Activated naive CD8-positive, alpha-beta T cell treated with anti-CD3 and anti-CD28 coated beads, Interleukin-2, amount 10 ng/mL, durations not matched to agents 7 days and 5 days (primary cell): Measurements from ENCODE around the gene LRRC73. TPM values are rescaled to one million over a fixed set of nuclear protein-coding genes. Genes with fewer than 3 reads are reported as not detected.

ENCODE experiments used
- ATAC-seq: fragments of 150-1000 bp; cut with Tn5 transposase; one replicate; pipeline ENCODE4 v1.10.0; 2021; ENCODE audit warnings: low read depth, moderate library complexity
- POLR2A ChIA-PET: fragments of 350-600 bp; sonication (Branson Sonifier 250); formaldehyde crosslinking; loops from one replicate; lab custom pipeline; 2021; ENCODE audit warnings: antibody characterized with exemption; lab: Charles Lee
- DNase-seq: peaks from one replicate; pipeline ENCODE4 v3.0.0; 2021
- H3K27ac Mint-ChIP-seq: one replicate; pipeline ENCODE4 v1.8.0; 2022; ENCODE audit warnings: mild to moderate bottlenecking, mixed read lengths
- H3K27me3 Mint-ChIP-seq: one replicate; pipeline ENCODE4 v1.8.0; 2022; ENCODE audit warnings: mild to moderate bottlenecking, moderate library complexity, mixed read lengths
- H3K36me3 Mint-ChIP-seq: one replicate; pipeline ENCODE4 v1.8.0; 2021; ENCODE audit warnings: mild to moderate bottlenecking, mixed read lengths
- H3K4me1 Mint-ChIP-seq: one replicate; pipeline ENCODE4 v1.8.0; 2021; ENCODE audit warnings: mixed read lengths
- H3K4me3 Mint-ChIP-seq: one replicate; pipeline ENCODE4 v1.8.0; 2022; ENCODE audit warnings: mild to moderate bottlenecking, moderate library complexity, mixed read lengths
- H3K9me3 Mint-ChIP-seq: one replicate; pipeline ENCODE4 v1.8.0; 2021; ENCODE audit warnings: mixed read lengths
- total RNA-seq, 2 experiments: library from RNA; stranded (reverse); gene quantifications; one replicate each; pipeline ENCODE4 v1.2.3, GENCODE V29; 2021

LRRC73 gene
- total RNA-seq, 2 experiments from 2014 or later: 0.33 to 0.37 TPM

DNA sequence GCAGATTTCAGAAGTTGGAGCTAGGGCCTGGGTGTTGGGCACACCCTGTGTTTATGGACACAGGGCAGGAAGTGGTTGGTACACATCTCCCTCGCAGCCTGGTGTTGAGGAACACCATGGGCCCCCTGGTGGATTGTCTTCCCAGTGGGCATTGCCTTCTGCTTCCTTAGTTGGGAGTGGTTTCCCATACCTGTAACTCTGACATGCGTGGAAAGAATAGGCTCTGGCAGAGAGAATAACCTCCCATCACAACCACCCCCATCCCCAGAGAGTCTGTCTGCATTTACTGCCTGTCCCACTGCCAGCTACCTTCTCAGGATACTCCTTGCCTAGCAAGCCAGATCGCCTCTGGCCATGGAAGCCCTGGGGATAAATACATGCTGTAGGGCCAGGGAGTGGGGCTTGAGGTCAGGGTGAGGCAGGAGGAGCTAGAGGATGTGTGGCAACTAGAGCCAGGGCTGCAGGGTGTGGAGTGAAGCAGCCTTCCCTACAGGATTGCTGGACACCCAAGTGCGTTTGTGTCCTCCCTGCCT, 14.7 kb downstream of the LRRC73 start:
- peaks cover 1% of the 10 kb centered on the region for H3K36me3 Mint-ChIP-seq
- DNase-seq (no peak), ATAC-seq (peak; percentile 66)
- POLR2A ChIA-PET: interaction anchor here (1.3 to 1.5 kb wide), 2 partner anchors 18 to 59 kb away, joined by 3 to 6 read pairs; partner anchors contain the start of gene TJAP1
- H3K9me3 Mint-ChIP-seq: no peaks in the 10 kb centered on the region
- H3K27ac Mint-ChIP-seq: peak overlapping the region; percentile 60
- peaks cover 7% of the 10 kb centered on the region for H3K4me1 Mint-ChIP-seq
- no peaks in the 10 kb centered on the region for H3K27me3 Mint-ChIP-seq
- no peak overlapping the region for H3K4me3 Mint-ChIP-seq

DNA sequence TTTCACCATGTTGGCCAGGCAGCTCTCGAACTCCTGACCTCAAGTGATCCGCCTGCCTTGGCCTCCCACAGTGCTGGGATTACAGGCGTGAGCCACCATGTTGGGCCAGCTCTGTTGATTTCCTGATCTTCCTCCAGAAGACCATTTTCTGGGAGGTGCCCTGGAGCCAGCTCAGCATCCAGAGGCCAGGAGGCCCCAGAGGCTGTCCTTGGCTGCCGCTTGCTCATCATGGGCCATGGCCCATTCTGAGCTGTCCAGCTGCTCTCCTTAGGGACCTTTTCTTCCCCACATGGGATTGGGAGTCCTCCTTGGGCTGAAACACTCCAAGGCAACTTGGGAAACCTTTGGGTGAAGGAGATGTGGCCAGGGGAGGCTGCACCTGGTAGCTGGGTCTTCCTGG, 15.4 kb downstream of the LRRC73 start:
- Mint-ChIP-seq H3K36me3 (peaks cover 4% of the 10 kb centered on the region), H3K4me1 (peaks cover 9% of the 10 kb centered on the region), H3K27ac (no peak overlapping the region), H3K9me3 (no peaks in the 10 kb centered on the region), H3K4me3 (no peak overlapping the region), H3K27me3 (no peaks in the 10 kb centered on the region)
- POLR2A ChIA-PET: interaction anchor here (1.5 kb wide), 1 partner anchor 58 kb away, joined by 6 read pairs; no protein-coding TSS in a partner anchor
- ATAC-seq (no peak), DNase-seq (no peak)

DNA sequence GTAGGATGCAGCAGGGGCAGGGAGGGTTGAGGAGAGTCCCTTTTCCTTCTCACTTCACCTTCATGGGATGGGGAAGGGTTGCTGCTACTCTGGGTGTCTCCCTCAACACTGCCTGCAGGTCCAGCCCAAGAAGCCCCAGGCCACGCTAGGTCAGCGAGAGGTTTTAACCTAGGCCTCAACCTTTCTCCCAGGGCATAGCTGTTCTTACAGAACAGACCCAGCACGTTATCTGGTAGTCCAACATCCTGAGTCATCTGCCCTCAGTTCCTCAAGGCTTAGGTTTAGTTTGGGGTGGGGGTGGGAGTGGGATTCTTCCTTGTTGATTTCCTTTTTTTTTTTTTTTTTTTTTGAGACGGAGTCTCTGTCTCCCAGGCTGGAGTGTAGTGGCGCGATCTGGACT, 15.8 kb downstream of the LRRC73 start:
- H3K36me3 Mint-ChIP-seq: peaks cover 4% of the 10 kb centered on the region
- POLR2A ChIA-PET: interaction anchor here (1.5 kb wide), 1 partner anchor 58 kb away, joined by 6 read pairs; no protein-coding TSS in a partner anchor
- H3K27ac Mint-ChIP-seq: no peak overlapping the region
- ATAC-seq (no peak), DNase-seq (no peak)
- H3K4me3 Mint-ChIP-seq: no peak overlapping the region
- no peaks in the 10 kb centered on the region for H3K9me3 Mint-ChIP-seq
- peaks cover 9% of the 10 kb centered on the region for H3K4me1 Mint-ChIP-seq
- H3K27me3 Mint-ChIP-seq: no peaks in the 10 kb centered on the region

DNA sequence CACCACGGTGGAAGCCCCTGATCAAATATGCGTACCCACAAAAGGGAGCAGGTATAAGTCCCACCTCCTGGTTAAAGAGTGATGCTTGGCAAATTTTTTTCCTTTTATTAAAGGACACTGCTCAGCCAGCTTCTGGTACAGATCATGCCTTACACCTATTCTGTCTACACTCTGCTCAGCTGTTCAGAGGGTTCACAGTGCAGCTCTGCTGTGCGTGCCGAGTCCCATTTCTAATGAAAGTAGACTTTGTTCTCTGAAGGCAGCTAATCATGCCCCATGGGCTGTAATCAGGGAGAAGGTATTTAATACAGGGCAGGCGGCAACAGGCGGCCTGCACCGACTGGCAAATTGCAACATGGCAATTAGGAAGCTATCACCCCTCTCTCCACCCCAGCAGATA, 16.3 kb downstream of the LRRC73 start:
- Mint-ChIP-seq H3K9me3 (no peaks in the 10 kb centered on the region), H3K27me3 (no peaks in the 10 kb centered on the region), H3K36me3 (peaks cover 4% of the 10 kb centered on the region), H3K4me1 (peaks cover 9% of the 10 kb centered on the region), H3K4me3 (no peak overlapping the region), H3K27ac (no peak overlapping the region)
- POLR2A ChIA-PET: no interaction called here
- no peak for ATAC-seq
- no peak for DNase-seq

DNA sequence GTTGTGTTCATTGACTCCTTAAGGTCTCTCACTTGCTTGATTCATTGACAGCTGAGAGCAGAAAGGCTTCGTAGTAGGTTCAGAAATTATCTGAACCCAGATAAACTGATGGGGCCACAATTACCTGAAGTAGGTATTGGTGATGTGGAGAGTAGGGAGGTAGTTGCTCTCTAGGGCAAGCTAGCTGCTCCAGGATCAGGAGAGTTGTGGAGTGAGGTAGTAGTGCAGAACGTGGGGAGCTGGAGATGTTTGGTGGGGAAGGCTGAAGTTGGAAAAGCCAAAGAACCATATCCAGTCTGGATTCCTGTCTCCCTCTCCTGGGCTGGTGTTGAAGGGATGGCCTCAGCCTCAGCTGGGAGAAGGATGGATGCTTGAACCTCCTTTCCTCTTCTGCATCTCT, 16.9 kb downstream of the LRRC73 start:
- POLR2A ChIA-PET: interaction anchor here (0.6 kb wide), 1 partner anchor 15 kb away, joined by 3 read pairs; no protein-coding TSS in a partner anchor
- Mint-ChIP-seq H3K9me3 (no peaks in the 10 kb centered on the region), H3K27ac (no peak overlapping the region), H3K36me3 (peaks cover 4% of the 10 kb centered on the region), H3K27me3 (no peaks in the 10 kb centered on the region), H3K4me3 (no peak overlapping the region), H3K4me1 (peaks cover 9% of the 10 kb centered on the region)
- no peak for ATAC-seq
- no peak for DNase-seq

DNA sequence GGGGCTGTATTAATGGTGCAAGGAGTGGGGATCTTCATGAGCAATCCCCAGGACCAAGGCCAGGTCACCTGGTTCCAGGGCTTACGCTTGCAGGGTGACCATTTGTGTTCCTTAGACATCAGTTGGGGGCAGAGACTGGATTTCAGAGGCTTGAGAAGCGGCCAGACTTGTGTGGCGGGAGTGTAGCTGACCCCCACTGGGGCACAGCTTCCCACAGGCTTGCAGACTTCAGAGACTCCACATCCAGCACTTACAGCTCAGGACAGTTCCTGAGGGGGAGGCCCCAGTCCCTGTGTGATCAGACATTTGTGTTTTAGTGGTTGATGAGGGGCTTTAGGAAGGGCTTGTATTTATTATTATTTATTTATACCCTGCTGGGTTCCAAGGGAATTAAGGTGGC, 17.5 kb downstream of the LRRC73 start:
- Mint-ChIP-seq H3K27me3 (no peaks in the 10 kb centered on the region), H3K36me3 (peaks cover 4% of the 10 kb centered on the region), H3K4me3 (no peak overlapping the region), H3K27ac (no peak overlapping the region), H3K4me1 (peaks cover 9% of the 10 kb centered on the region), H3K9me3 (no peaks in the 10 kb centered on the region)
- DNase-seq: no peak
- POLR2A ChIA-PET: interaction anchor here (0.6 kb wide), 1 partner anchor 15 kb away, joined by 3 read pairs; no protein-coding TSS in a partner anchor
- no peak for ATAC-seq

DNA sequence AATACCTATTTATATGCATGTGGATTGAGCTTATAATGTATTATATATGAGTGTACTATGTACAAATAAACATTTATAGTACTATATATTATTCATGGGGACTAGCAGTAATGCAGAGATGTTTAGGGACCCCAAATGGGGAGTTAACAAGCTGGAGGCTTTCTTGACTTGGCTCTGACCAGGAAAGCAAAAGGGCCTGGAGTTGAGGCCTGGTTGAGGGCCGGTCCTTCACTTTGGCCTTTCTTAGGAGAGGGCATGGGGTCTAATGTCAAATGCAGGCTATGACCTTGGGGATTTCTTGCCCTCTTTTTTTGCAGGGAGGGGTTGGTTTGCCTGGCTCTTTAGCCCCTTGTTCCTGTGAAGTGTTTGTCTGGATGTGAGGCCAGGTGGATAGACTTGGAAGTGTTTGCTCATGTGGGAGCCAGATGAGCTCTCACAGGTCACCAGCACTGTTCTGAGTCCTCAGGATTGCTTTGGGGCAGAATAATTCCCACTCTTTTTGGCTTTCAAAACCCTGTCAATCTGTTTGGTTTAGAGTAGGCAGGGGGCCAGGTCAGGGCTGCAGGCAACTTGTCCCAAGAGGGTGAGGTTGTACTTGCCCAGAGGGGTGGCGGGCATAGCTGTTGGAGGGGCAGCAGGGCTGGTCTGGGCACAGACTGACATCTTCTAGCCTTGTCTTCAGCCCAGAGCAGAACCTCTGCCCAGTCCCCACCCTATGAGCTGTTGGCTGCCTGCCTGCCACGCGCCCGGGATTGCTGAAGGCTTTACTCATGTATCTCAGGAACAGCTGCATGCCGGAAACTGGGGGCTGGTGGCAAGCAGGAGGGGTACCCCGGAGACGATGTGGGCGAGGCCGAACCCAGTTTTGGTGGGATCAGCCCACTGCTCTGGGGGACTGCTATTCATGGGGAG, 18.1 kb downstream of the LRRC73 start:
- ATAC-seq (no peak), DNase-seq (no peak)
- H3K4me3 Mint-ChIP-seq: no peak overlapping the region
- H3K27me3 Mint-ChIP-seq: no peaks in the 10 kb centered on the region
- H3K27ac Mint-ChIP-seq: peak overlapping the region; percentile 56
- POLR2A ChIA-PET: interaction anchor here (1.2 kb wide), 1 partner anchor 14 kb away, joined by 4 read pairs; the partner anchor contains the start of gene TJAP1
- H3K4me1 Mint-ChIP-seq: peaks cover 9% of the 10 kb centered on the region
- peaks cover 4% of the 10 kb centered on the region for H3K36me3 Mint-ChIP-seq
- H3K9me3 Mint-ChIP-seq: no peaks in the 10 kb centered on the region

DNA sequence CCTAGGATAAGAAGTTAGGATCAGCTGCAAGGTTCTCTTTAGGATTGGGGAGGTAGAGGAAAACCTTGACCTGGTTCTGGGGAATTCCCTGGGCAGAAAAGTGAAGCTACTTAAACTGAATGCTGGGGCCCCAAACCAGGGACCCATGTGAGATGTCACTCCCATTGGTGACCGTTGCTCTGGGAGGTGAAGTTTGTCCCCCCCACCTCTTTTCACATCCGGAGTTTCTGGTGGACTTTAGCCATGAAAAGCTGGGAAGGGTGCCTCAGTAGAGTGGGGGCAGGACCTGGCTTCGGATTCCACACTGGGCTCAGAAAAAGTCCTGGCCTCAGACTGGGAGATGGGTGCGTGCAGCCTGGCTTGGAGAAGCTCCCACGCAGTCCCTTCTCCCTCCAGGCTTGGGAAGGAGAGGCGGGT, 19.6 kb downstream of the LRRC73 start:
- H3K4me3 Mint-ChIP-seq: no peak overlapping the region
- H3K27me3 Mint-ChIP-seq: no peaks in the 10 kb centered on the region
- POLR2A ChIA-PET: interaction anchor here (1.2 to 1.5 kb wide), 2 partner anchors 13 kb away, joined by 3 to 4 read pairs; partner anchors contain the start of gene TJAP1
- DNase-seq (no peak), ATAC-seq (no peak)
- no peak overlapping the region for H3K27ac Mint-ChIP-seq
- peaks cover 9% of the 10 kb centered on the region for H3K4me1 Mint-ChIP-seq
- H3K36me3 Mint-ChIP-seq: peaks cover 4% of the 10 kb centered on the region
- no peaks in the 10 kb centered on the region for H3K9me3 Mint-ChIP-seq

DNA sequence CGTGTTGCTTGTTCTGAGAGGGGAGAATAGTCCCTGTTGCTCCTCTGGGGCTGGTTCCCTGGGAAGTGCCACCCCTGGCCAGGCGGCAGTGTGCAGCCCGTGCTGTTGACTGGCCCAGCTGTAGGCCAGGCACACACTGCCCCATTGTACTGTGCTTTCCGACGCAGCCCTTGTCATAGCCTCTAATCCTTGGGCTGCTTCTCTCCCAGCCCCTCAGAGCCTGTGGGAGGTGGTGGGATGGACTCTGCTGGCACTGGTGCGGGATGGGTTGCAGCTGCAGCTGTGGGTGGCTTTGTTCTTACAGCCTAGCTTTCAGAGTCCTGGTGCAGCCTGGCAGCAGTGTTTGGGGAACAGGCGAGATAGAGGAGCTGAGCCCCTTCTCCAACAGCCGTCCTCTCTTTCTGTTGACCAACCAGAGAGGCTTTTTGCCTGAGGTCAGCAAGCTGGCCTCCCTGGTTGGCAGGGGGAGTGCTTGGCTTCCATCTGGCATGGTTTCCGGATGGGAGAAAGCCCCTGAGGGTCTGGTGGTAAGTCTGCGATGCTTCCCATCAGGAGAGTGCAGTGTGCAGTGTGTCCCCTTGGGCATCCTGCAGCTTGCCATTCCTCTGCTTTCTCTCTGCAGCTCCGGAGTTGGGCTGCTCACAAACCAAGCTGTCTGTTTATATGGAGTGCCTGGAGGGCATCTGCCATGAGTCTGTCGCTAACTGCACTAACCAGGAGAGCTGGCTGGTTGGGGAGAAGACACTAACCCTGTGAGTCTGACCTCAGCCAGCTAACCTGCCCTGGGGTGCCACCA, 20.7 kb downstream of the LRRC73 start:
- Mint-ChIP-seq H3K27ac (no peak overlapping the region), H3K27me3 (no peaks in the 10 kb centered on the region), H3K4me3 (no peak overlapping the region), H3K36me3 (peaks cover 4% of the 10 kb centered on the region), H3K4me1 (peaks cover 3% of the 10 kb centered on the region), H3K9me3 (no peaks in the 10 kb centered on the region)
- POLR2A ChIA-PET: interaction anchor here (0.6 to 1.5 kb wide), 2 partner anchors 12 to 21 kb away, joined by 3 read pairs; partner anchors contain the start of genes LRRC73 and TJAP1
- ATAC-seq (no peak), DNase-seq (no peak)

DNA sequence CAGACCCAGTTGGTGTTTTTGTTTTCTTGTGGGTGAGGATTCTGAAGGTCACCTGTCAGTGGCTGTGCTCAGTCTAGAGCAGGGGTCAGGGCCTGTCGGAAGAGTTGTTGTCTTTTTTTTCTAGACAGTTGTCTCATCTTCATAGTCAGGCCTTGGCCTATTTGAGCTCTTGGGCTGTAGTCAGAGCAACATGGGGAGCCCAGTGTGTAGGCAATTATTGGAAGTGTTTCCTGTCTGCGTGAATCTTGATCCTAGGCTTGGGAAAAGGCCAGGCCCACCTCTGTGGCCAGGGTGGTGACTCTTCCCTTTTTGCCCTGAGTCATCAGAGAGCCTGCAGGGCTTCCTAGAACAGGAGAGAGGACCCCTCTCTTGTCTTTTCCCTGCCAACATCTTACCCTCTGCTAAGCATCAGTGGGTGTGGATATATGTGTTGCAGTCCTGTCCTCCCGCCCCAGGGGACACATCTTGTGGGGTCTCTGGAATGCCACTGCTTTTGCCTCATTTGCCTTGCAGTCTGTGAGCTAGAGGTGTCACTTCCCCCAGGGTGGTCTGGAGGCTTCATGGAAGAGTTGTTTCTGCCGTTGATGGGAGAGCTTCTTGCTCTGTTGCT, 21.4 kb downstream of the LRRC73 start:
- H3K9me3 Mint-ChIP-seq: no peaks in the 10 kb centered on the region
- no peaks in the 10 kb centered on the region for H3K27me3 Mint-ChIP-seq
- POLR2A ChIA-PET: interaction anchor here (1.5 kb wide), 1 partner anchor 11 kb away, joined by 3 read pairs; the partner anchor contains the start of gene TJAP1
- H3K4me3 Mint-ChIP-seq: no peak overlapping the region
- ATAC-seq (no peak), DNase-seq (no peak)
- no peak overlapping the region for H3K27ac Mint-ChIP-seq
- peaks cover 3% of the 10 kb centered on the region for H3K4me1 Mint-ChIP-seq
- peaks cover 4% of the 10 kb centered on the region for H3K36me3 Mint-ChIP-seq

DNA sequence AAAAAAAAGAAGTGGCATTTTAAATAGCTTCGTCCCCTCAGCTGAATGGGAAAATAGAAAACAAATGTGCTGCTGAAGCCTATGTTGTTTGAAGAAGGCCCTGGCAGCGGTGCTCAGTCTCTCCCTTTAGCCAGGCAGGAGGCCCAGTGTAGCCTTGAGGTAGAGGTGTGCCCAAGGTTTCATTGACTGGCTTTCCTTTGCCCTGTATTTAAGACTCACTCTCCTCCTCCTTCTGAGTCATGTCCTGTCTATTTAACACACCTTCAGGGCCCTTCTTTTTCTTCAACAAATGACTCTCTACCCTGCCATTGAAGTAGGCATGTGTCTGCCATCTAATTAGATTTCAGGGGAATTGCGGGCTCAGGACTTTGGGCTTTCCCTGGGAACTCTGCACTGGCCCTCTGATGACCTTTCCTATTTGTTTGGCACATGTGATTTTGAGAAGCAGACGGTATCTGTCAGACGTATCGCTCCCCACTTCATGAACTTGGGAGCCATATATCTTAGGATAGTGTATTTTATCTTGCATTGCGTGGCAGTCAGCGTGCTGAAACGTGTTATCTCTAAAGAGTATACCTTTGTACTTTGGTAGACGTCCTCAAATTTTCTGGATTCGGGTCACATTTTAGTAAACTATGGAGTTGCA, 28.4 kb downstream of the LRRC73 start:
- H3K9me3 Mint-ChIP-seq: no peaks in the 10 kb centered on the region
- H3K36me3 Mint-ChIP-seq: peaks cover 3% of the 10 kb centered on the region
- H3K4me1 Mint-ChIP-seq: peaks cover 36% of the 10 kb centered on the region
- ATAC-seq: no peak
- no peaks in the 10 kb centered on the region for H3K27me3 Mint-ChIP-seq
- no peak overlapping the region for H3K4me3 Mint-ChIP-seq
- no peak for DNase-seq
- POLR2A ChIA-PET: no interaction called here
- no peak overlapping the region for H3K27ac Mint-ChIP-seq

DNA sequence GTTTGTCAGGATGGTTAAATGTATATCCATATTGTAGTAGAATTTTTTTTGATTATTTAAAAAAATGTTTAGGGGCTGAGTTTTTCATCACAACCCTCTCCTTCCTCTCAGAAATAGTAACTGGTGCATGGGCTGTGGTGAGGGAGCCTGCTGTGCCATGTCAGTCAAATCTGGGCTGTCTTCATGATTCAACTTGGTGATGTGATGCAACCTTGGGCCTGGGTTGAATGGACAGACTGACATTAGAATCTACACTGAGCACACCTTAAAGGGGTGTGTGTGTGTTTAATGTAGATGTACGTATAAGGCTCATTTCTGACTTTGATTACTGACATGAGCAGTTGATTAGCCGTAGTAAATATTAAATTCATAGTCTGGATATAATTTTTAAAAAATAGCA, 29.1 kb downstream of the LRRC73 start:
- POLR2A ChIA-PET: interaction anchor here (0.7 kb wide), 1 partner anchor 92 kb away, joined by 3 read pairs; no protein-coding TSS in a partner anchor
- ATAC-seq: no peak
- no peaks in the 10 kb centered on the region for H3K27me3 Mint-ChIP-seq
- no peak overlapping the region for H3K27ac Mint-ChIP-seq
- H3K4me3 Mint-ChIP-seq: no peak overlapping the region
- DNase-seq: no peak
- H3K9me3 Mint-ChIP-seq: no peaks in the 10 kb centered on the region
- H3K36me3 Mint-ChIP-seq: peaks cover 3% of the 10 kb centered on the region
- peaks cover 38% of the 10 kb centered on the region for H3K4me1 Mint-ChIP-seq
